ENCODE results near the gene SLC22A31.
"Not testable (repeated sequence)": the region's sequence is repeated elsewhere in the genome, so short reads cannot be mapped to it uniquely, and the experiment has no call there.

DNA sequence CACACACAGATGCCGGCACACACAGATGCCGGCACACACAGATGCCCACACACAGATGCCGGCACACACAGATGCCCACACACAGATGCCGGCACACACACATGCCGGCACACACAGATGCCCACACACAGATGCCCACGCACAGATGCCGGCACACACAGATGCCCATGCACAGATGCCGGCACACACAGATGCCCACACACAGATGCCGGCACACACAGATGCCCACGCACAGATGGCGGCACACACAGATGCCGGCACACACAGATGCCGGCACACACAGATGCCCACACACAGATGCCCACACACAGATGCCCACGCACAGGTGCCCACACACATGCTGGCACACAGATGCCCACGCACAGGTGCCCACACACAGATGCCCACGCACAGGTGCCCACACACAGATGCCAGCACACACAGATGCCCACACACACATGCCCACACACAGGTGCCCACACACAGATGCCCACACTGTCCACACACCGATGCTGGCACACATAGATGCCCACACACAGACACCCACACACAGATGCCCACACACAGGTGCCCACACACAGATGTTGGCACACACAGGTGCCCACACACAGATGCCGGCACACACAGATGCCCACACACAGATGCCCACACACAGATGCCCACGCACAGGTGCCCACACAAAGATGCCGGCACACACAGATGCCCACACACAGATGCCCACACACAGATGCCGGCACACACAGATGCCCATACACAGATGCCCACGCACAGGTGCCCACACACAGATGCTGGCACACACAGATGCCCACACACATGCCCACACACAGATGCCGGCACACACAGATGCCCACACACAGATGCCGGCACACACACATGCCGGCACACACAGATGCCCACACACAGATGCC is 11.6 kb downstream of the SLC22A31 start:
- TF ChIP-seq, protein P1, sequence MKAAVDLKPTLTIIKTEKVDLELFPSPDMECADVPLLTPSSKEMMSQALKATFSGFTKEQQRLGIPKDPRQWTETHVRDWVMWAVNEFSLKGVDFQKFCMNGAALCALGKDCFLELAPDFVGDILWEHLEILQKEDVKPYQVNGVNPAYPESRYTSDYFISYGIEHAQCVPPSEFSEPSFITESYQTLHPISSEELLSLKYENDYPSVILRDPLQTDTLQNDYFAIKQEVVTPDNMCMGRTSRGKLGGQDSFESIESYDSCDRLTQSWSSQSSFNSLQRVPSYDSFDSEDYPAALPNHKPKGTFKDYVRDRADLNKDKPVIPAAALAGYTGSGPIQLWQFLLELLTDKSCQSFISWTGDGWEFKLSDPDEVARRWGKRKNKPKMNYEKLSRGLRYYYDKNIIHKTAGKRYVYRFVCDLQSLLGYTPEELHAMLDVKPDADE (IDR thresholded peaks at IDR 0.05), result not testable (repeated sequence)
- TF ChIP-seq, protein P2, sequence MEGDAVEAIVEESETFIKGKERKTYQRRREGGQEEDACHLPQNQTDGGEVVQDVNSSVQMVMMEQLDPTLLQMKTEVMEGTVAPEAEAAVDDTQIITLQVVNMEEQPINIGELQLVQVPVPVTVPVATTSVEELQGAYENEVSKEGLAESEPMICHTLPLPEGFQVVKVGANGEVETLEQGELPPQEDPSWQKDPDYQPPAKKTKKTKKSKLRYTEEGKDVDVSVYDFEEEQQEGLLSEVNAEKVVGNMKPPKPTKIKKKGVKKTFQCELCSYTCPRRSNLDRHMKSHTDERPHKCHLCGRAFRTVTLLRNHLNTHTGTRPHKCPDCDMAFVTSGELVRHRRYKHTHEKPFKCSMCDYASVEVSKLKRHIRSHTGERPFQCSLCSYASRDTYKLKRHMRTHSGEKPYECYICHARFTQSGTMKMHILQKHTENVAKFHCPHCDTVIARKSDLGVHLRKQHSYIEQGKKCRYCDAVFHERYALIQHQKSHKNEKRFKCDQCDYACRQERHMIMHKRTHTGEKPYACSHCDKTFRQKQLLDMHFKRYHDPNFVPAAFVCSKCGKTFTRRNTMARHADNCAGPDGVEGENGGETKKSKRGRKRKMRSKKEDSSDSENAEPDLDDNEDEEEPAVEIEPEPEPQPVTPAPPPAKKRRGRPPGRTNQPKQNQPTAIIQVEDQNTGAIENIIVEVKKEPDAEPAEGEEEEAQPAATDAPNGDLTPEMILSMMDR (conservative IDR thresholded peaks at IDR 0.05; ENCODE audit: low read depth in 2 of 2), result not testable (repeated sequence)
- not testable (repeated sequence) for TF ChIP-seq POLR2AphosphoS5 (IDR thresholded peaks at IDR 0.05; ENCODE audit: low read depth); EZH2 (IDR thresholded peaks at IDR 0.05; ENCODE audit: low read depth, unreplicated experiment); ZNF114 (CRISPR knock-in tag; IDR thresholded peaks at IDR 0.05); EZH2phosphoT487 (IDR thresholded peaks at IDR 0.05; ENCODE audit: unreplicated experiment); CREB1 (CRISPR knock-in tag; IDR thresholded peaks at IDR 0.05; ENCODE audit: low read depth); JUNB (IDR thresholded peaks at IDR 0.05; ENCODE audit: unreplicated experiment); STAT1 (IDR thresholded peaks at IDR 0.05; ENCODE audit: unreplicated experiment); NANOG (IDR thresholded peaks at IDR 0.05; ENCODE audit: borderline replicate concordance)
- TF ChIP-seq, protein P3, sequence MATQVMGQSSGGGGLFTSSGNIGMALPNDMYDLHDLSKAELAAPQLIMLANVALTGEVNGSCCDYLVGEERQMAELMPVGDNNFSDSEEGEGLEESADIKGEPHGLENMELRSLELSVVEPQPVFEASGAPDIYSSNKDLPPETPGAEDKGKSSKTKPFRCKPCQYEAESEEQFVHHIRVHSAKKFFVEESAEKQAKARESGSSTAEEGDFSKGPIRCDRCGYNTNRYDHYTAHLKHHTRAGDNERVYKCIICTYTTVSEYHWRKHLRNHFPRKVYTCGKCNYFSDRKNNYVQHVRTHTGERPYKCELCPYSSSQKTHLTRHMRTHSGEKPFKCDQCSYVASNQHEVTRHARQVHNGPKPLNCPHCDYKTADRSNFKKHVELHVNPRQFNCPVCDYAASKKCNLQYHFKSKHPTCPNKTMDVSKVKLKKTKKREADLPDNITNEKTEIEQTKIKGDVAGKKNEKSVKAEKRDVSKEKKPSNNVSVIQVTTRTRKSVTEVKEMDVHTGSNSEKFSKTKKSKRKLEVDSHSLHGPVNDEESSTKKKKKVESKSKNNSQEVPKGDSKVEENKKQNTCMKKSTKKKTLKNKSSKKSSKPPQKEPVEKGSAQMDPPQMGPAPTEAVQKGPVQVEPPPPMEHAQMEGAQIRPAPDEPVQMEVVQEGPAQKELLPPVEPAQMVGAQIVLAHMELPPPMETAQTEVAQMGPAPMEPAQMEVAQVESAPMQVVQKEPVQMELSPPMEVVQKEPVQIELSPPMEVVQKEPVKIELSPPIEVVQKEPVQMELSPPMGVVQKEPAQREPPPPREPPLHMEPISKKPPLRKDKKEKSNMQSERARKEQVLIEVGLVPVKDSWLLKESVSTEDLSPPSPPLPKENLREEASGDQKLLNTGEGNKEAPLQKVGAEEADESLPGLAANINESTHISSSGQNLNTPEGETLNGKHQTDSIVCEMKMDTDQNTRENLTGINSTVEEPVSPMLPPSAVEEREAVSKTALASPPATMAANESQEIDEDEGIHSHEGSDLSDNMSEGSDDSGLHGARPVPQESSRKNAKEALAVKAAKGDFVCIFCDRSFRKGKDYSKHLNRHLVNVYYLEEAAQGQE (IDR thresholded peaks at IDR 0.05; ENCODE audit: unreplicated experiment), result not testable (repeated sequence)
- TF ChIP-seq, protein P4, sequence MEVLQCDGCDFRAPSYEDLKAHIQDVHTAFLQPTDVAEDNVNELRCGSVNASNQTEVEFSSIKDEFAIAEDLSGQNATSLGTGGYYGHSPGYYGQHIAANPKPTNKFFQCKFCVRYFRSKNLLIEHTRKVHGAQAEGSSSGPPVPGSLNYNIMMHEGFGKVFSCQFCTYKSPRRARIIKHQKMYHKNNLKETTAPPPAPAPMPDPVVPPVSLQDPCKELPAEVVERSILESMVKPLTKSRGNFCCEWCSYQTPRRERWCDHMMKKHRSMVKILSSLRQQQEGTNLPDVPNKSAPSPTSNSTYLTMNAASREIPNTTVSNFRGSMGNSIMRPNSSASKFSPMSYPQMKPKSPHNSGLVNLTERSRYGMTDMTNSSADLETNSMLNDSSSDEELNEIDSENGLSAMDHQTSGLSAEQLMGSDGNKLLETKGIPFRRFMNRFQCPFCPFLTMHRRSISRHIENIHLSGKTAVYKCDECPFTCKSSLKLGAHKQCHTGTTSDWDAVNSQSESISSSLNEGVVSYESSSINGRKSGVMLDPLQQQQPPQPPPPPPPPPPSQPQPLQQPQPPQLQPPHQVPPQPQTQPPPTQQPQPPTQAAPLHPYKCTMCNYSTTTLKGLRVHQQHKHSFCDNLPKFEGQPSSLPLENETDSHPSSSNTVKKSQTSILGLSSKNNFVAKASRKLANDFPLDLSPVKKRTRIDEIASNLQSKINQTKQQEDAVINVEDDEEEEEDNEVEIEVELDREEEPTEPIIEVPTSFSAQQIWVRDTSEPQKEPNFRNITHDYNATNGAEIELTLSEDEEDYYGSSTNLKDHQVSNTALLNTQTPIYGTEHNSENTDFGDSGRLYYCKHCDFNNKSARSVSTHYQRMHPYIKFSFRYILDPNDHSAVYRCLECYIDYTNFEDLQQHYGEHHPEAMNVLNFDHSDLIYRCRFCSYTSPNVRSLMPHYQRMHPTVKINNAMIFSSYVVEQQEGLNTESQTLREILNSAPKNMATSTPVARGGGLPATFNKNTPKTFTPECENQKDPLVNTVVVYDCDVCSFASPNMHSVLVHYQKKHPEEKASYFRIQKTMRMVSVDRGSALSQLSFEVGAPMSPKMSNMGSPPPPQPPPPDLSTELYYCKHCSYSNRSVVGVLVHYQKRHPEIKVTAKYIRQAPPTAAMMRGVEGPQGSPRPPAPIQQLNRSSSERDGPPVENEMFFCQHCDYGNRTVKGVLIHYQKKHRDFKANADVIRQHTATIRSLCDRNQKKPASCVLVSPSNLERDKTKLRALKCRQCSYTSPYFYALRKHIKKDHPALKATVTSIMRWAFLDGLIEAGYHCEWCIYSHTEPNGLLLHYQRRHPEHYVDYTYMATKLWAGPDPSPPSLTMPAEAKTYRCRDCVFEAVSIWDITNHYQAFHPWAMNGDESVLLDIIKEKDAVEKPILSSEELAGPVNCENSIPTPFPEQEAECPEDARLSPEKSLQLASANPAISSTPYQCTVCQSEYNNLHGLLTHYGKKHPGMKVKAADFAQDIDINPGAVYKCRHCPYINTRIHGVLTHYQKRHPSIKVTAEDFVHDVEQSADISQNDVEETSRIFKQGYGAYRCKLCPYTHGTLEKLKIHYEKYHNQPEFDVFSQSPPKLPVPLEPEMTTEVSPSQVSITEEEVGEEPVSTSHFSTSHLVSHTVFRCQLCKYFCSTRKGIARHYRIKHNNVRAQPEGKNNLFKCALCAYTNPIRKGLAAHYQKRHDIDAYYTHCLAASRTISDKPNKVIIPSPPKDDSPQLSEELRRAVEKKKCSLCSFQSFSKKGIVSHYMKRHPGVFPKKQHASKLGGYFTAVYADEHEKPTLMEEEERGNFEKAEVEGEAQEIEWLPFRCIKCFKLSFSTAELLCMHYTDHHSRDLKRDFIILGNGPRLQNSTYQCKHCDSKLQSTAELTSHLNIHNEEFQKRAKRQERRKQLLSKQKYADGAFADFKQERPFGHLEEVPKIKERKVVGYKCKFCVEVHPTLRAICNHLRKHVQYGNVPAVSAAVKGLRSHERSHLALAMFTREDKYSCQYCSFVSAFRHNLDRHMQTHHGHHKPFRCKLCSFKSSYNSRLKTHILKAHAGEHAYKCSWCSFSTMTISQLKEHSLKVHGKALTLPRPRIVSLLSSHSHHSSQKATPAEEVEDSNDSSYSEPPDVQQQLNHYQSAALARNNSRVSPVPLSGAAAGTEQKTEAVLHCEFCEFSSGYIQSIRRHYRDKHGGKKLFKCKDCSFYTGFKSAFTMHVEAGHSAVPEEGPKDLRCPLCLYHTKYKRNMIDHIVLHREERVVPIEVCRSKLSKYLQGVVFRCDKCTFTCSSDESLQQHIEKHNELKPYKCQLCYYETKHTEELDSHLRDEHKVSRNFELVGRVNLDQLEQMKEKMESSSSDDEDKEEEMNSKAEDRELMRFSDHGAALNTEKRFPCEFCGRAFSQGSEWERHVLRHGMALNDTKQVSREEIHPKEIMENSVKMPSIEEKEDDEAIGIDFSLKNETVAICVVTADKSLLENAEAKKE (CRISPR knock-in tag; IDR thresholded peaks at IDR 0.05), result not testable (repeated sequence)

Data from GM23338 (cell line).